GM11168 (cell line): Measurements from ENCODE around the gene CLPTM1.

Experiments
- in situ Hi-C: fragments of 300-500 bp; cut with MboI; formaldehyde crosslinking; loops from one replicate; pipeline ENCODE4 v1.12.0; 2022; ENCODE audit warnings: low sequenced_read_pairs; ENCODE audit not compliant: unreplicated experiment

CLPTM1 gene

GRCh38 chr19:45003485-45003884 is 48.3 kb downstream of the CLPTM1 start:
- in situ Hi-C loops, result no loop called here

- in situ Hi-C loops, result no loop called here
These were observed 50.6 kb downstream of the CLPTM1 start for GRCh38 chr19:45005787-45006186.

- in situ Hi-C loops, result no loop called here
These were observed 53.4 kb downstream of the CLPTM1 start for GRCh38 chr19:45008552-45008951.

- in situ Hi-C loops, result no loop called here
These were observed 54.6 kb downstream of the CLPTM1 start for GRCh38 chr19:45009625-45010255.

GRCh38 chr19:45010306-45010705 is 55.1 kb downstream of the CLPTM1 start:
- in situ Hi-C loops, result no loop called here

GRCh38 chr19:45011959-45012358 is 56.8 kb downstream of the CLPTM1 start:
- in situ Hi-C loops, result no loop called here

- in situ Hi-C loops, result no loop called here
These were observed 61.5 kb downstream of the CLPTM1 start for GRCh38 chr19:45016388-45017314.

- in situ Hi-C loops, result no loop called here
These were observed 64.0 kb downstream of the CLPTM1 start for GRCh38 chr19:45019187-45019586.

- in situ Hi-C loops, result no loop called here
These were observed 64.9 kb downstream of the CLPTM1 start for GRCh38 chr19:45020071-45020470.

GRCh38 chr19:45021971-45022370 is 66.8 kb downstream of the CLPTM1 start:
- in situ Hi-C loops, result no loop called here

- in situ Hi-C loops, result no loop called here
These were observed 67.9 kb downstream of the CLPTM1 start for GRCh38 chr19:45023048-45023447.

- in situ Hi-C loops, result no loop called here
These were observed 70.1 kb downstream of the CLPTM1 start for GRCh38 chr19:45025264-45025663.

GRCh38 chr19:45027371-45027770 is 72.2 kb downstream of the CLPTM1 start:
- in situ Hi-C loops, result no loop called here

- in situ Hi-C loops, result no loop called here
These were observed 75.6 kb downstream of the CLPTM1 start for GRCh38 chr19:45030825-45031224.

- in situ Hi-C loops, result no loop called here
These were observed 77.2 kb downstream of the CLPTM1 start for GRCh38 chr19:45032421-45032820.

GRCh38 chr19:45035755-45036154 is 80.6 kb downstream of the CLPTM1 start:
- in situ Hi-C loops, result no loop called here

- in situ Hi-C loops, result no loop called here
These were observed 82.4 kb downstream of the CLPTM1 start for GRCh38 chr19:45037393-45038169.

GRCh38 chr19:45038931-45039893 is 84.0 kb downstream of the CLPTM1 start, which contains the start of gene CLASRP:
TSS of gene CLASRP (plus strand) at chr19:45039045. CDS start at chr19:45040213, 1,168 bp downstream.
- in situ Hi-C loops, result no loop called here

- in situ Hi-C loops, result no loop called here
These were observed 85.0 kb downstream of the CLPTM1 start for GRCh38 chr19:45040059-45040771.
